Right lobe of liver (tissue), 4 donors: Measurements from ENCODE around the gene DPP7.

Source experiments
- POLR2A ChIP-seq: fragments of 450-650 bp; IDR thresholded peaks from one replicate; pipeline ENCODE4 v1.6.1; 2017; ENCODE audit warnings: antibody characterized with exemption, mild to moderate bottlenecking
- TF ChIP-seq, protein P1 (sequence below), 4 donors: fragments of 200-600 bp in 3 of 4; fragments of 450-650 bp in 1 of 4; IDR thresholded peaks; one replicate each; pipeline versions ENCODE4 v1.5.1 to v1.8.0; 2016 to 2022; ENCODE audit warnings: antibody characterized with exemption in 4 of 4, mild to moderate bottlenecking in 2 of 4
- donor health status: DM: no; HTN: no; CAD: no.
- donor health status: DM: no; HTN: no; CAD: no.
- donor health status: DM: no; HTN: yes; CAD: no.

- TF ChIP-seq, protein P1, sequence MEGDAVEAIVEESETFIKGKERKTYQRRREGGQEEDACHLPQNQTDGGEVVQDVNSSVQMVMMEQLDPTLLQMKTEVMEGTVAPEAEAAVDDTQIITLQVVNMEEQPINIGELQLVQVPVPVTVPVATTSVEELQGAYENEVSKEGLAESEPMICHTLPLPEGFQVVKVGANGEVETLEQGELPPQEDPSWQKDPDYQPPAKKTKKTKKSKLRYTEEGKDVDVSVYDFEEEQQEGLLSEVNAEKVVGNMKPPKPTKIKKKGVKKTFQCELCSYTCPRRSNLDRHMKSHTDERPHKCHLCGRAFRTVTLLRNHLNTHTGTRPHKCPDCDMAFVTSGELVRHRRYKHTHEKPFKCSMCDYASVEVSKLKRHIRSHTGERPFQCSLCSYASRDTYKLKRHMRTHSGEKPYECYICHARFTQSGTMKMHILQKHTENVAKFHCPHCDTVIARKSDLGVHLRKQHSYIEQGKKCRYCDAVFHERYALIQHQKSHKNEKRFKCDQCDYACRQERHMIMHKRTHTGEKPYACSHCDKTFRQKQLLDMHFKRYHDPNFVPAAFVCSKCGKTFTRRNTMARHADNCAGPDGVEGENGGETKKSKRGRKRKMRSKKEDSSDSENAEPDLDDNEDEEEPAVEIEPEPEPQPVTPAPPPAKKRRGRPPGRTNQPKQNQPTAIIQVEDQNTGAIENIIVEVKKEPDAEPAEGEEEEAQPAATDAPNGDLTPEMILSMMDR (IDR thresholded peaks at IDR 0.05), result no peak
- no peak for TF ChIP-seq POLR2A
Observed at GRCh38 chr9:137136261-137136880, 21.8 kb upstream of the DPP7 start.
